SK-N-SH (cell line): ENCODE measurements around the gene LINC00237.

ENCODE experiments used
- IRF3 ChIP-seq: fragments of 150-350 bp; IDR thresholded peaks from 2 replicates; pipeline ENCODE4 v1.6.1; 2016; ENCODE audit warnings: mild to moderate bottlenecking, low read depth, low read length
- NRF1 ChIP-seq: IDR thresholded peaks from 2 replicates; pipeline ENCODE4 v1.6.1; 2012; ENCODE audit warnings: low read depth, mild to moderate bottlenecking, low read length
- POLR2AphosphoS5 ChIP-seq: IDR thresholded peaks from 2 replicates; pipeline ENCODE4 v1.6.1; 2012; ENCODE audit warnings: low read depth, low read length
- RCOR1 ChIP-seq: fragments of 150-350 bp; IDR thresholded peaks from 2 replicates; pipeline ENCODE4 v1.6.1; 2017; ENCODE audit warnings: antibody characterized with exemption, low read length
- RFX5 ChIP-seq: IDR thresholded peaks from 2 replicates; pipeline ENCODE4 v1.6.1; 2012; ENCODE audit warnings: mild to moderate bottlenecking, improper control_type of control experiment, low read length
- TAF1 ChIP-seq: IDR thresholded peaks from 2 replicates; pipeline ENCODE4 v1.6.1; 2012; ENCODE audit warnings: low read depth, mild to moderate bottlenecking, low read length, moderate library complexity, borderline replicate concordance
- USF2 ChIP-seq: fragments of 150-350 bp; IDR thresholded peaks from 2 replicates; pipeline ENCODE4 v1.6.1; 2017; ENCODE audit warnings: antibody characterized with exemption, low read length, low read depth, borderline replicate concordance
- YY1 ChIP-seq: IDR thresholded peaks from 2 replicates; pipeline ENCODE4 v1.4.0; 2012; ENCODE audit warnings: low read depth, mild to moderate bottlenecking
- TF ChIP-seq, protein P1 (sequence below): IDR thresholded peaks from 2 replicates; pipeline ENCODE4 v1.6.1; 2012; ENCODE audit warnings: mild to moderate bottlenecking, low read depth, low read length, moderate library complexity
- TF ChIP-seq, protein P2 (sequence below): fragments of 200-600 bp; sonication (generic); IDR thresholded peaks from 2 replicates; pipeline ENCODE4 v1.6.1; 2017; ENCODE audit warnings: antibody characterized with exemption, mild to moderate bottlenecking, moderate library complexity

GRCh38 chr20:21089391-21089790, 16.8 kb downstream of the LINC00237 start:
- no peak for TF ChIP-seq YY1
- TF ChIP-seq, protein P1, sequence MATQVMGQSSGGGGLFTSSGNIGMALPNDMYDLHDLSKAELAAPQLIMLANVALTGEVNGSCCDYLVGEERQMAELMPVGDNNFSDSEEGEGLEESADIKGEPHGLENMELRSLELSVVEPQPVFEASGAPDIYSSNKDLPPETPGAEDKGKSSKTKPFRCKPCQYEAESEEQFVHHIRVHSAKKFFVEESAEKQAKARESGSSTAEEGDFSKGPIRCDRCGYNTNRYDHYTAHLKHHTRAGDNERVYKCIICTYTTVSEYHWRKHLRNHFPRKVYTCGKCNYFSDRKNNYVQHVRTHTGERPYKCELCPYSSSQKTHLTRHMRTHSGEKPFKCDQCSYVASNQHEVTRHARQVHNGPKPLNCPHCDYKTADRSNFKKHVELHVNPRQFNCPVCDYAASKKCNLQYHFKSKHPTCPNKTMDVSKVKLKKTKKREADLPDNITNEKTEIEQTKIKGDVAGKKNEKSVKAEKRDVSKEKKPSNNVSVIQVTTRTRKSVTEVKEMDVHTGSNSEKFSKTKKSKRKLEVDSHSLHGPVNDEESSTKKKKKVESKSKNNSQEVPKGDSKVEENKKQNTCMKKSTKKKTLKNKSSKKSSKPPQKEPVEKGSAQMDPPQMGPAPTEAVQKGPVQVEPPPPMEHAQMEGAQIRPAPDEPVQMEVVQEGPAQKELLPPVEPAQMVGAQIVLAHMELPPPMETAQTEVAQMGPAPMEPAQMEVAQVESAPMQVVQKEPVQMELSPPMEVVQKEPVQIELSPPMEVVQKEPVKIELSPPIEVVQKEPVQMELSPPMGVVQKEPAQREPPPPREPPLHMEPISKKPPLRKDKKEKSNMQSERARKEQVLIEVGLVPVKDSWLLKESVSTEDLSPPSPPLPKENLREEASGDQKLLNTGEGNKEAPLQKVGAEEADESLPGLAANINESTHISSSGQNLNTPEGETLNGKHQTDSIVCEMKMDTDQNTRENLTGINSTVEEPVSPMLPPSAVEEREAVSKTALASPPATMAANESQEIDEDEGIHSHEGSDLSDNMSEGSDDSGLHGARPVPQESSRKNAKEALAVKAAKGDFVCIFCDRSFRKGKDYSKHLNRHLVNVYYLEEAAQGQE = no peak
- TF ChIP-seq, protein P2, sequence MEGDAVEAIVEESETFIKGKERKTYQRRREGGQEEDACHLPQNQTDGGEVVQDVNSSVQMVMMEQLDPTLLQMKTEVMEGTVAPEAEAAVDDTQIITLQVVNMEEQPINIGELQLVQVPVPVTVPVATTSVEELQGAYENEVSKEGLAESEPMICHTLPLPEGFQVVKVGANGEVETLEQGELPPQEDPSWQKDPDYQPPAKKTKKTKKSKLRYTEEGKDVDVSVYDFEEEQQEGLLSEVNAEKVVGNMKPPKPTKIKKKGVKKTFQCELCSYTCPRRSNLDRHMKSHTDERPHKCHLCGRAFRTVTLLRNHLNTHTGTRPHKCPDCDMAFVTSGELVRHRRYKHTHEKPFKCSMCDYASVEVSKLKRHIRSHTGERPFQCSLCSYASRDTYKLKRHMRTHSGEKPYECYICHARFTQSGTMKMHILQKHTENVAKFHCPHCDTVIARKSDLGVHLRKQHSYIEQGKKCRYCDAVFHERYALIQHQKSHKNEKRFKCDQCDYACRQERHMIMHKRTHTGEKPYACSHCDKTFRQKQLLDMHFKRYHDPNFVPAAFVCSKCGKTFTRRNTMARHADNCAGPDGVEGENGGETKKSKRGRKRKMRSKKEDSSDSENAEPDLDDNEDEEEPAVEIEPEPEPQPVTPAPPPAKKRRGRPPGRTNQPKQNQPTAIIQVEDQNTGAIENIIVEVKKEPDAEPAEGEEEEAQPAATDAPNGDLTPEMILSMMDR = no peak
- no peak for TF ChIP-seq POLR2AphosphoS5
- TF ChIP-seq USF2 = no peak
- no peak for TF ChIP-seq RCOR1
- no peak for TF ChIP-seq TAF1
- TF ChIP-seq NRF1 = no peak
- no peak for TF ChIP-seq RFX5
- no peak for TF ChIP-seq IRF3
